ENCODE results near the gene ACAN. TPM values are rescaled to one million over a fixed set of nuclear protein-coding genes. Genes with fewer than 3 reads are reported as not detected.

The ACAN gene
- total and polyA plus RNA-seq, 2 of the 8 experiments (the other 6 are each of a cell fraction or from before 2014, with no cell fraction given): 0.71 to 0.73 TPM

- Histone ChIP-seq H3K18ac (ENCODE audit: extremely low read depth, low read length) (no peak overlapping the region), H3K23me2 (ENCODE audit: low read depth, low read length) (no peaks in the 10 kb centered on the region; the same call in 1 of the 2 replicates), H2AK5ac (ENCODE audit: low read depth, low read length) (0 out of 2 replicates have a peak overlapping the region, but pooled peaks have one; percentile 9), H4K8ac (ENCODE audit: extremely low read depth, insufficient read depth, low read length) (0 out of 2 replicates have a peak overlapping the region, but pooled peaks have one; percentile 57), H3K4me3 (ENCODE audit: extremely low read depth in 1 of 4, insufficient read depth in 2 of 4, low read depth in 3 of 4, low read length in 4 of 4) (no peak overlapping the region), H3K4ac (replicated peaks; ENCODE audit: insufficient read length, low read depth, low read length) (no peak overlapping the region), H3K27ac (ENCODE audit: low read depth, low read length) (no peak overlapping the region), H2BK120ac (replicated peaks; ENCODE audit: low read depth, low read length) (no peak overlapping the region), H3K27me3 (replicated peaks in 1 of 4; ENCODE audit: control insufficient read depth in 3 of 4, extremely low read depth in 1 of 4, insufficient read depth in 3 of 4, low read length in 3 of 4) (no peaks in the 10 kb centered on the region), H3K79me2 (ENCODE audit: control insufficient read depth in 1 of 2, insufficient read depth in 2 of 2, low read length in 2 of 2) (no peaks in the 10 kb centered on the region), H4K91ac (replicated peaks; ENCODE audit: insufficient read length, low read length) (no peak overlapping the region), H3K9me3 (ENCODE audit: insufficient read depth in 2 of 2, low read depth in 1 of 2, low read length in 1 of 2) (no peaks in the 10 kb centered on the region), H4K5ac (ENCODE audit: insufficient read length, low read depth, low read length) (no peak overlapping the region), H3K4me2 (ENCODE audit: insufficient read depth in 1 of 2, low read depth in 2 of 2, low read length in 2 of 2) (no peak overlapping the region), H2BK5ac (ENCODE audit: low read depth, low read length) (no peak overlapping the region; the same call in 1 of the 2 replicates), H3K56ac (replicated peaks; ENCODE audit: insufficient read length, low read depth, low read length) (no peak overlapping the region), H3K9ac (replicated peaks in 1 of 4; ENCODE audit: extremely low read depth in 1 of 4, low read depth in 3 of 4, low read length in 3 of 4) (no peak overlapping the region), H3K14ac (ENCODE audit: insufficient read length) (no peak overlapping the region), H2BK12ac (ENCODE audit: low read depth, low read length) (no peak overlapping the region), H3K23ac (ENCODE audit: insufficient read length) (no peak overlapping the region), H2AFZ (ENCODE audit: low read length) (no peak overlapping the region), H2BK20ac (ENCODE audit: low read length) (no peak overlapping the region), H3K36me3 (ENCODE audit: control insufficient read depth in 2 of 4, insufficient read depth in 4 of 4, low read length in 3 of 4) (no peaks in the 10 kb centered on the region), H3K4me1 (replicated peaks in 1 of 4; ENCODE audit: control insufficient read depth in 3 of 4, insufficient read depth in 4 of 4, low read length in 3 of 4) (no peaks in the 10 kb centered on the region; a peak in 1 of 7 replicates), H3K79me1 (ENCODE audit: low read depth, low read length) (no peaks in the 10 kb centered on the region), H2BK15ac (ENCODE audit: low read length) (no peak overlapping the region), H4K20me1 (replicated peaks in 1 of 2; ENCODE audit: control insufficient read depth in 1 of 2, insufficient read depth in 2 of 2, low read length in 2 of 2) (no peaks in the 10 kb centered on the region)
- 86% methylated on average over 16 of the region's 16 CpGs; no CpG with 5 or more reads in 1 of the 2 experiments for WGBS, 2 experiments (ENCODE audit: extremely low coverage in 1 of 2, insufficient coverage in 1 of 2, insufficient read length in 1 of 2, insufficient replicate concordance in 2 of 2, low coverage in 1 of 2, low lambda C conversion rate in 2 of 2, missing lambda C conversion rate in 1 of 2)
- POLR2A ChIA-PET (ENCODE audit: partially characterized antibody): interaction anchor here (0.7 to 0.9 kb wide), 2 partner anchors 54 to 220 kb away, joined by 3 to 4 read pairs; no protein-coding TSS in a partner anchor
- DNase-seq (ENCODE audit: low read depth in 1 of 2, low spot score in 2 of 2): no peak
- no peak for FAIRE-seq
- CTCF ChIA-PET (ENCODE audit: partially characterized antibody): interaction anchor here (0.9 to 2.6 kb wide), 6 partner anchors 30 to 194 kb away, joined by 3 to 9 read pairs (median 3); no protein-coding TSS in a partner anchor
- TF ChIP-seq SIN3A (conservative IDR thresholded peaks at IDR 0.05 in 1 of 2, IDR thresholded peaks at IDR 0.05 in 1 of 2; ENCODE audit: low read depth in 1 of 2, low read length in 2 of 2): no peak
- TF ChIP-seq TCF12 (IDR thresholded peaks at IDR 0.05; ENCODE audit: low read depth, low read length): no peak
- TF ChIP-seq CREB1 (IDR thresholded peaks at IDR 0.05): no peak
- no peak for TF ChIP-seq TBP (IDR thresholded peaks at IDR 0.05; ENCODE audit: low read depth, low read length)
- no peak for TF ChIP-seq CTBP2 (IDR thresholded peaks at IDR 0.05; ENCODE audit: borderline replicate concordance, insufficient read depth, insufficient read length, low read length)
- TF ChIP-seq ASH2L (IDR thresholded peaks at IDR 0.05; ENCODE audit: low read length): no peak
- TF ChIP-seq NRF1 (IDR thresholded peaks at IDR 0.05; ENCODE audit: low read depth, low read length): no peak
- TF ChIP-seq POU5F1 (IDR thresholded peaks at IDR 0.05; ENCODE audit: low read depth, low read length): no peak
- no peak for TF ChIP-seq YY1 (IDR thresholded peaks at IDR 0.05; ENCODE audit: low read depth, low read length)
- TF ChIP-seq USF2 (IDR thresholded peaks at IDR 0.05; ENCODE audit: low read length): no peak
- TF ChIP-seq CHD1 (IDR thresholded peaks at IDR 0.05; ENCODE audit: low read depth, low read length): no peak
- no peak for TF ChIP-seq FOSL1 (IDR thresholded peaks at IDR 0.05; ENCODE audit: insufficient read depth, low read depth, low read length)
- TF ChIP-seq SP2 (IDR thresholded peaks at IDR 0.05; ENCODE audit: low read length): no peak
- TF ChIP-seq EZH2 (IDR thresholded peaks at IDR 0.05; ENCODE audit: low read depth, low read length, severe bottlenecking): no peak
Observed at GRCh38 chr15:88839961-88840360, 36.7 kb downstream of the ACAN start.
